HCT116 (cell line): ENCODE results near the gene BCAN. TPM values are rescaled to one million over a fixed set of nuclear protein-coding genes. Genes with fewer than 3 reads are reported as not detected.

Source experiments
- ATAC-seq: fragments of 200-7000 bp; cut with Tn5 transposase; 2 replicates; pipeline ENCODE4 v1.9.1; 2020; ENCODE audit warnings: mild to moderate bottlenecking, moderate library complexity
- BruUV-seq: library from RNA; stranded (reverse); fragments of 400-500 nt; replicated peaks from 2 replicates; lab custom pipeline; 2021; lab: Mats Ljungman, UMichigan
- CTCF ChIA-PET: fragments of 300-600 bp; sonication (Branson Sonifier 250); formaldehyde crosslinking; loops from one replicate; lab custom pipeline; 2021; ENCODE audit warnings: antibody characterized with exemption; lab: Charles Lee
- POLR2A ChIA-PET: fragments of 300-600, 350-600 bp; sonication (Branson Sonifier 250); formaldehyde crosslinking; loops from one replicate; lab custom pipeline; 2021; ENCODE audit warnings: antibody characterized with exemption; lab: Charles Lee
- RAD21 ChIA-PET, 2 experiments: fragments of 300-600 bp; sonication (Branson Sonifier 250); formaldehyde crosslinking; loops; one replicate each; lab custom pipeline; 2023; ENCODE audit warnings: low total read pairs in 2 of 2; ENCODE audit not compliant: uncharacterized antibody in 2 of 2, unreplicated experiment in 2 of 2, low non-redundant PET in 1 of 2; lab: Charles Lee
- DNase-seq: peaks from one replicate; pipeline ENCODE4 v3.0.0-alpha.2; 2010; ENCODE audit warnings: low read depth, low spot score
- H2AFZ ChIP-seq: fragments of 200-600 bp; shearing (Covaris generic), sonication (generic); 2 replicates; pipeline ENCODE4 v1.6.1; 2017; ENCODE audit warnings: low read depth, mixed run types, mixed read lengths, antibody characterized with exemption, low read length; ENCODE audit not compliant: poor library complexity, severe bottlenecking
- H3K27ac ChIP-seq: 2 replicates; pipeline ENCODE4 v1.5.1; 2012; ENCODE audit warnings: low read depth, low read length
- H3K27me3 ChIP-seq: fragments of 200-600 bp; sonication (generic); 2 replicates; pipeline ENCODE4 v1.6.1; 2016; ENCODE audit warnings: mixed run types, low read length, mixed read lengths; ENCODE audit not compliant: insufficient read depth
- H3K36me3 ChIP-seq, 2 experiments: fragments of 200-500 bp in 1 of 2; fragments of 200-600 bp in 1 of 2; sonication (Bioruptor generic) in 1 of 2; sonication (generic) in 1 of 2; 2 replicates each; pipeline versions ENCODE4 v1.5.1 to v1.6.1; 2014 to 2016; ENCODE audit warnings: low read length in 2 of 2, inconsistent platforms in 1 of 2, mixed read lengths in 1 of 2, mixed run types in 1 of 2; ENCODE audit not compliant: insufficient read depth in 2 of 2, control insufficient read depth in 1 of 2
- H3K4me1 ChIP-seq, 2 experiments: fragments of 200-600 bp in 1 of 2; sonication (generic) in 1 of 2; 2 replicates each; pipeline versions ENCODE4 v1.5.1 to v1.6.1; 2012 to 2017; ENCODE audit warnings: low read length in 2 of 2, inconsistent platforms in 1 of 2, mild to moderate bottlenecking in 1 of 2, mixed read lengths in 1 of 2, mixed run types in 1 of 2, moderate library complexity in 1 of 2; ENCODE audit not compliant: insufficient read depth in 2 of 2, control insufficient read depth in 1 of 2
- H3K4me2 ChIP-seq: fragments of 200-600 bp; sonication (generic); 2 replicates; pipeline ENCODE4 v1.6.1; 2017; ENCODE audit warnings: mixed run types, low read length, mixed read lengths
- H3K4me3 ChIP-seq, 2 experiments: fragments of 200-600 bp in 1 of 2; sonication (generic) in 1 of 2; replicated peaks in 1 of 2; 2 replicates each; pipeline ENCODE4 v1.5.1; 2011 to 2016; ENCODE audit warnings: low read length in 2 of 2, control low read depth in 1 of 2, low read depth in 1 of 2, mild to moderate bottlenecking in 1 of 2, mixed read lengths in 1 of 2, mixed run types in 1 of 2
- H3K79me2 ChIP-seq: fragments of 200-600 bp; sonication (generic); 2 replicates; pipeline ENCODE4 v1.6.1; 2017; ENCODE audit warnings: mild to moderate bottlenecking, mixed run types, low read length, moderate library complexity, mixed read lengths; ENCODE audit not compliant: insufficient read depth
- H3K9ac ChIP-seq: fragments of 200-600 bp; sonication (generic); 2 replicates; pipeline ENCODE4 v1.6.1; 2016; ENCODE audit warnings: low read length, mixed read lengths
- H3K9me2 ChIP-seq: fragments of 200-600 bp; sonication (generic), shearing (Covaris generic); 2 replicates; pipeline ENCODE4 v1.6.1; 2017; ENCODE audit warnings: mixed run types, mild to moderate bottlenecking, moderate library complexity; ENCODE audit not compliant: insufficient read depth
- H3K9me3 ChIP-seq, 2 experiments: fragments of 200-500 bp in 1 of 2; fragments of 200-600 bp in 1 of 2; sonication (Bioruptor generic) in 1 of 2; sonication (generic) in 1 of 2; 2 replicates each; pipeline ENCODE4 v1.6.1; 2014 to 2017; ENCODE audit warnings: low read length in 2 of 2, mixed read lengths in 2 of 2, inconsistent platforms in 1 of 2, low read depth in 1 of 2, mild to moderate bottlenecking in 1 of 2, mixed run types in 1 of 2, moderate library complexity in 1 of 2; ENCODE audit not compliant: control insufficient read depth in 1 of 2, insufficient read depth in 1 of 2
- H4K20me1 ChIP-seq: fragments of 200-600 bp; sonication (generic), shearing (Covaris generic); 2 replicates; pipeline ENCODE4 v1.6.1; 2017; ENCODE audit warnings: mixed run types, mild to moderate bottlenecking, moderate library complexity; ENCODE audit not compliant: insufficient read depth
- CEBPB ChIP-seq: IDR thresholded peaks from 2 replicates; pipeline ENCODE4 v1.6.1; 2012; ENCODE audit warnings: low read depth
- EGR1 ChIP-seq: IDR thresholded peaks from 2 replicates; pipeline ENCODE4 v1.6.1; 2012; ENCODE audit warnings: low read depth
- ELF1 ChIP-seq: IDR thresholded peaks from 2 replicates; pipeline ENCODE4 v1.6.1; 2012; ENCODE audit warnings: low read depth, borderline replicate concordance
- EZH2 ChIP-seq: fragments of 200-600 bp; sonication (generic); IDR thresholded peaks from 2 replicates; pipeline ENCODE4 v1.6.1; 2017; ENCODE audit warnings: antibody characterized with exemption, mixed run types
- FOSL1 ChIP-seq: IDR thresholded peaks from 2 replicates; pipeline ENCODE4 v1.6.1; 2012; ENCODE audit warnings: low read depth
- JUND ChIP-seq: IDR thresholded peaks from 2 replicates; pipeline ENCODE4 v1.6.1; 2012
- SP1 ChIP-seq: IDR thresholded peaks from 2 replicates; pipeline ENCODE4 v1.6.1; 2012; ENCODE audit warnings: low read depth
- TCF7L2 ChIP-seq: IDR thresholded peaks from 2 replicates; pipeline ENCODE4 v1.7.0; 2011; ENCODE audit warnings: borderline replicate concordance, inconsistent platforms; ENCODE audit not compliant: insufficient read depth, insufficient read length; ENCODE audit errors: extremely low read depth
- intact Hi-C: fragments of 100-400 bp; cut with micrococcal nuclease; formaldehyde crosslinking; loops from 2 replicates; pipeline ENCODE4 v1.10.0; 2022
- total RNA-seq: library from RNA; stranded (reverse); gene quantifications from one replicate; pipeline ENCODE4 v1.2.1, GENCODE V29; 2021; ENCODE audit not compliant: unreplicated experiment
- TF ChIP-seq, protein P1 (sequence below): IDR thresholded peaks from 2 replicates; pipeline ENCODE4 v1.6.1; 2011; ENCODE audit warnings: mild to moderate bottlenecking, low read length, moderate library complexity; ENCODE audit not compliant: insufficient replicate concordance; ENCODE audit errors: extremely low read depth

BCAN gene
- total RNA-seq, 1 experiment from 2014 or later, result not detected

DNA sequence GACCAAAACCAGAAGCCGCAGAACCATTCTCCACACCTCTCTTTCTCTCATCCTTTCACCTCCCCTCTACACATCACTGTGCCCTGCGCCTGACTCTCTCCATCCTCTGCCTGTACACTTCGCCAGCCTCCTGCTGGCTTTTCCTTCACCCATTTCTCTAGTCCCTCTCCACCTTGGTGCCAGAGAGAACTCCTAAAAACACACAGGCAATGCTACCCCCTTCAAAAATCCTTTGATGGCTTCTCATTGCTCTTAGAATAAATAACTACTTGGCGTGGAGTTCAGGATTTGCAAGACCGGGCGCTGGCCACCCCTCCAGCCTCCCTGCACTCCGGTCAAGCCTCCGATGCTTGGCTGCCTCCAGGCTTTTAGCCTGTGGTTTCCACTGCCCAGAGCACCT, 54.8 kb downstream of the BCAN start:
- POLR2A ChIA-PET, result no interaction called here
- H3K4me2 ChIP-seq, result no peak overlapping the region
- H3K27ac ChIP-seq, result no peak overlapping the region
- TF ChIP-seq JUND (no peak), FOSL1 (no peak), TCF7L2 (no peak), EGR1 (no peak), EZH2 (no peak), SP1 (no peak), ELF1 (no peak), CEBPB (no peak)
- TF ChIP-seq, protein P1, sequence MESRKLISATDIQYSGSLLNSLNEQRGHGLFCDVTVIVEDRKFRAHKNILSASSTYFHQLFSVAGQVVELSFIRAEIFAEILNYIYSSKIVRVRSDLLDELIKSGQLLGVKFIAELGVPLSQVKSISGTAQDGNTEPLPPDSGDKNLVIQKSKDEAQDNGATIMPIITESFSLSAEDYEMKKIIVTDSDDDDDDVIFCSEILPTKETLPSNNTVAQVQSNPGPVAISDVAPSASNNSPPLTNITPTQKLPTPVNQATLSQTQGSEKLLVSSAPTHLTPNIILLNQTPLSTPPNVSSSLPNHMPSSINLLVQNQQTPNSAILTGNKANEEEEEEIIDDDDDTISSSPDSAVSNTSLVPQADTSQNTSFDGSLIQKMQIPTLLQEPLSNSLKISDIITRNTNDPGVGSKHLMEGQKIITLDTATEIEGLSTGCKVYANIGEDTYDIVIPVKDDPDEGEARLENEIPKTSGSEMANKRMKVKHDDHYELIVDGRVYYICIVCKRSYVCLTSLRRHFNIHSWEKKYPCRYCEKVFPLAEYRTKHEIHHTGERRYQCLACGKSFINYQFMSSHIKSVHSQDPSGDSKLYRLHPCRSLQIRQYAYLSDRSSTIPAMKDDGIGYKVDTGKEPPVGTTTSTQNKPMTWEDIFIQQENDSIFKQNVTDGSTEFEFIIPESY, result no peak
- no peak for DNase-seq
- no peaks in the 10 kb centered on the region for H4K20me1 ChIP-seq
- intact Hi-C loops, result no loop called here
- no peak overlapping the region for H2AFZ ChIP-seq
- no TSS peak for BruUV-seq
- H3K36me3 ChIP-seq, result peaks cover 22 to 24% of the 10 kb centered on the region in 2 experiments; a peak in 3 of 4 replicates
- RAD21 ChIA-PET, result no interaction called here
- peaks cover 29 to 36% of the 10 kb centered on the region in 2 experiments for H3K4me1 ChIP-seq
- no peak for ATAC-seq
- no peaks in the 10 kb centered on the region for H3K27me3 ChIP-seq
- H3K9ac ChIP-seq, result no peak overlapping the region
- H3K4me3 ChIP-seq, result no peak overlapping the region
- CTCF ChIA-PET, result interaction anchor here (0.9 kb wide), 1 partner anchor 9 kb away, joined by 5 read pairs; the partner anchor contains the start of gene CRABP2
- H3K9me2 ChIP-seq, result no peaks in the 10 kb centered on the region
- H3K9me3 ChIP-seq, result no peaks in the 10 kb centered on the region
- H3K79me2 ChIP-seq, result 0 out of 2 replicates have a peak, but pooled peaks cover 4% of the 10 kb centered on the region
